SK-N-SH (cell line): ENCODE measurements around the gene TTN. TPM values are rescaled to one million over a fixed set of nuclear protein-coding genes. Genes with fewer than 3 reads are reported as not detected.

ENCODE experiments used
- CTCF ChIA-PET: fragments of 300-600, 350-600 bp; formaldehyde crosslinking; extraction: SDS; loops from one replicate; lab custom pipeline; 2021; lab: Yijun Ruan, JAX
- POLR2A ChIA-PET: fragments of 350-600 bp; sonication (Branson Sonifier 250); formaldehyde crosslinking; extraction: SDS; loops from one replicate; lab custom pipeline; 2020; ENCODE audit warnings: antibody characterized with exemption, inconsistent platforms; lab: Yijun Ruan, JAX
- DNase-seq: peaks from one replicate; pipeline ENCODE4 v3.0.0; 2012
- H2AFZ ChIP-seq: fragments of 200-600 bp; sonication (generic); 2 replicates; pipeline ENCODE4 v1.8.1; 2016; ENCODE audit warnings: antibody characterized with exemption, mild to moderate bottlenecking, low read depth
- H3F3A ChIP-seq: fragments of 200-600 bp; sonication (generic); replicated peaks from 2 replicates; pipeline ENCODE3; 2016; ENCODE audit warnings: antibody characterized with exemption, mild to moderate bottlenecking; ENCODE audit not compliant: insufficient read depth
- H3K27ac ChIP-seq, 2 experiments: fragments of 200-500 bp in 1 of 2; fragments of 200-600 bp in 1 of 2; sonication (Bioruptor generic) in 1 of 2; sonication (generic), shearing (Covaris generic) in 1 of 2; 2 replicates each; pipeline versions ENCODE4 v1.5.1 to v1.6.1; 2014 to 2016; ENCODE audit warnings: low read depth in 2 of 2, inconsistent platforms in 1 of 2, low read length in 1 of 2, mild to moderate bottlenecking in 1 of 2, mixed read lengths in 1 of 2
- H3K27me3 ChIP-seq: fragments of 200-600 bp; sonication (generic), shearing (Covaris generic); 2 replicates; pipeline ENCODE4 v1.6.1; 2016; ENCODE audit warnings: mixed run types; ENCODE audit not compliant: insufficient read depth
- H3K36me3 ChIP-seq, 2 experiments: fragments of 200-500 bp in 1 of 2; fragments of 200-600 bp in 1 of 2; sonication (Bioruptor generic) in 1 of 2; sonication (generic) in 1 of 2; replicated peaks in 1 of 2; 2 replicates each; pipeline versions ENCODE3 to v1.5.1; 2014 to 2016; ENCODE audit warnings: low read length in 1 of 2, mild to moderate bottlenecking in 1 of 2; ENCODE audit not compliant: insufficient read depth in 2 of 2, control insufficient read depth in 1 of 2
- H3K4me1 ChIP-seq, 2 experiments: fragments of 200-500 bp in 1 of 2; fragments of 200-600 bp in 1 of 2; sonication (Bioruptor generic) in 1 of 2; sonication (generic), shearing (Covaris generic) in 1 of 2; 2 replicates each; pipeline versions ENCODE4 v1.5.1 to v1.6.1; 2014 to 2016; ENCODE audit warnings: low read depth in 1 of 2, low read length in 1 of 2, mixed run types in 1 of 2; ENCODE audit not compliant: insufficient read depth in 2 of 2, control insufficient read depth in 1 of 2
- H3K4me2 ChIP-seq: fragments of 200-600 bp; sonication (generic), shearing (Covaris generic); 2 replicates; pipeline ENCODE4 v1.6.1; 2017; ENCODE audit warnings: mixed run types
- H3K4me3 ChIP-seq, 2 experiments: fragments of 200-500 bp in 1 of 2; fragments of 200-600 bp in 1 of 2; sonication (Bioruptor generic) in 1 of 2; sonication (generic), shearing (Covaris generic) in 1 of 2; 2 replicates each; pipeline versions ENCODE4 v1.5.1 to v1.8.1; 2014 to 2016; ENCODE audit warnings: low read depth in 2 of 2, inconsistent platforms in 1 of 2, low read length in 1 of 2, mild to moderate bottlenecking in 1 of 2, mixed read lengths in 1 of 2, moderate library complexity in 1 of 2
- H3K79me2 ChIP-seq: fragments of 200-600 bp; sonication (generic); 2 replicates; pipeline ENCODE4 v1.8.1; 2017; ENCODE audit warnings: mild to moderate bottlenecking; ENCODE audit not compliant: insufficient read depth
- H3K9ac ChIP-seq: fragments of 200-600 bp; sonication (generic); 2 replicates; pipeline ENCODE4 v1.6.1; 2017; ENCODE audit warnings: mixed run types
- H3K9me2 ChIP-seq: fragments of 200-600 bp; sonication (generic); 2 replicates; pipeline ENCODE4 v1.6.1; 2017; ENCODE audit warnings: mixed run types
- H3K9me3 ChIP-seq: fragments of 200-600 bp; sonication (generic); 2 replicates; pipeline ENCODE4 v1.6.1; 2017; ENCODE audit warnings: mixed run types, mild to moderate bottlenecking, moderate library complexity
- H4K20me1 ChIP-seq: fragments of 200-600 bp; sonication (generic); 2 replicates; pipeline ENCODE4 v1.6.1; 2017; ENCODE audit warnings: mild to moderate bottlenecking, mixed run types; ENCODE audit not compliant: insufficient read depth
- ELF1 ChIP-seq: IDR thresholded peaks from 2 replicates; pipeline ENCODE4 v1.4.0; 2012
- FOSL2 ChIP-seq: IDR thresholded peaks from 2 replicates; pipeline ENCODE4 v1.4.0; 2012; ENCODE audit warnings: low read depth, mild to moderate bottlenecking, moderate library complexity, borderline replicate concordance
- FOXM1 ChIP-seq: IDR thresholded peaks from 2 replicates; pipeline ENCODE4 v1.4.0; 2012; ENCODE audit warnings: low read depth, mild to moderate bottlenecking
- GABPA ChIP-seq: IDR thresholded peaks from 2 replicates; pipeline ENCODE4 v1.4.0; 2012; ENCODE audit warnings: low read depth, mild to moderate bottlenecking
- JUND ChIP-seq: IDR thresholded peaks from 2 replicates; pipeline ENCODE4 v1.4.0; 2012
- MEF2A ChIP-seq: IDR thresholded peaks from 2 replicates; pipeline ENCODE4 v1.4.0; 2012; ENCODE audit warnings: low read depth, borderline replicate concordance
- NFIC ChIP-seq: IDR thresholded peaks from 2 replicates; pipeline ENCODE4 v1.4.0; 2012; ENCODE audit warnings: borderline replicate concordance
- SIN3A ChIP-seq: IDR thresholded peaks from 2 replicates; pipeline ENCODE4 v1.6.1; 2012; ENCODE audit warnings: low read depth, mild to moderate bottlenecking, low read length, moderate library complexity, borderline replicate concordance
- SMC3 ChIP-seq: IDR thresholded peaks from 2 replicates; pipeline ENCODE4 v1.6.1; 2012; ENCODE audit warnings: low read depth, low read length, improper control_type of control experiment
- TCF12 ChIP-seq: IDR thresholded peaks from 2 replicates; pipeline ENCODE4 v1.4.0; 2012
- WGBS: methylation state at CpG from one replicate; pipeline ENCODE4 v1.1.6; 2017; ENCODE audit warnings: low lambda C conversion rate; 5-methylcytosine and 5-hydroxymethylcytosine counted together
- polyA plus RNA-seq, 3 experiments: library from polyadenylated mRNA; depleted of rRNA; stranded (reverse); fragments of >200 nt; gene quantifications; 2 replicates each; pipeline ENCODE4 v1.2.3, GENCODE V29; 2012
- TF ChIP-seq, protein P1 (sequence below): IDR thresholded peaks from 2 replicates; pipeline ENCODE4 v1.4.0; 2012; ENCODE audit warnings: low read depth
- TF ChIP-seq, protein P2 (sequence below): fragments of 150-350 bp; IDR thresholded peaks from 2 replicates; pipeline ENCODE4 v1.6.1; 2017; ENCODE audit warnings: antibody characterized with exemption, low read length, low read depth, borderline replicate concordance
- TF ChIP-seq, protein P3 (sequence below): IDR thresholded peaks from 2 replicates; pipeline ENCODE4; 2012
- TF ChIP-seq, protein P4 (sequence below): fragments of 150-350 bp; IDR thresholded peaks from 2 replicates; pipeline ENCODE4 v1.6.1; 2016; ENCODE audit warnings: mild to moderate bottlenecking, low read depth, low read length

Gene TTN
- polyA plus RNA-seq, 1 of the 3 experiments (the other 2 are of a cell fraction): 0.08 TPM

GRCh38 chr2:178846458-178846802 is 39.2 kb upstream of the TTN start:
- no peak overlapping the region for H3K9ac ChIP-seq
- POLR2A ChIA-PET: no interaction called here
- H3K4me1 ChIP-seq: peaks cover 7 to 12% of the 10 kb centered on the region in 2 experiments; a peak in 3 of 4 replicates
- no peaks in the 10 kb centered on the region for H3K36me3 ChIP-seq
- no peaks in the 10 kb centered on the region for H3F3A ChIP-seq
- no peak overlapping the region for H3K4me3 ChIP-seq
- CTCF ChIA-PET: no interaction called here
- H2AFZ ChIP-seq: no peak overlapping the region
- no peaks in the 10 kb centered on the region for H3K9me2 ChIP-seq
- peak overlapping the region in 1 of 2 experiments; percentile 48; a peak in 1 of 4 replicates for H3K27ac ChIP-seq
- no peaks in the 10 kb centered on the region for H3K9me3 ChIP-seq
- no peaks in the 10 kb centered on the region for H3K27me3 ChIP-seq
- 63% methylated on average over 2 of the region's 2 CpGs for WGBS
- TF ChIP-seq GABPA: no peak
- TF ChIP-seq, protein P1, sequence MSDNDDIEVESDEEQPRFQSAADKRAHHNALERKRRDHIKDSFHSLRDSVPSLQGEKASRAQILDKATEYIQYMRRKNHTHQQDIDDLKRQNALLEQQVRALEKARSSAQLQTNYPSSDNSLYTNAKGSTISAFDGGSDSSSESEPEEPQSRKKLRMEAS: no peak
- no peak for TF ChIP-seq ELF1
- TF ChIP-seq FOSL2: peak; percentile 45; the same call in 1 of the 2 replicates
- TF ChIP-seq MEF2A: no peak
- TF ChIP-seq SIN3A: no peak
- TF ChIP-seq NFIC: peak; percentile 38; the same call in 1 of the 2 replicates
- TF ChIP-seq, protein P2, sequence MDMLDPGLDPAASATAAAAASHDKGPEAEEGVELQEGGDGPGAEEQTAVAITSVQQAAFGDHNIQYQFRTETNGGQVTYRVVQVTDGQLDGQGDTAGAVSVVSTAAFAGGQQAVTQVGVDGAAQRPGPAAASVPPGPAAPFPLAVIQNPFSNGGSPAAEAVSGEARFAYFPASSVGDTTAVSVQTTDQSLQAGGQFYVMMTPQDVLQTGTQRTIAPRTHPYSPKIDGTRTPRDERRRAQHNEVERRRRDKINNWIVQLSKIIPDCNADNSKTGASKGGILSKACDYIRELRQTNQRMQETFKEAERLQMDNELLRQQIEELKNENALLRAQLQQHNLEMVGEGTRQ: no peak
- TF ChIP-seq SMC3: no peak
- TF ChIP-seq, protein P3, sequence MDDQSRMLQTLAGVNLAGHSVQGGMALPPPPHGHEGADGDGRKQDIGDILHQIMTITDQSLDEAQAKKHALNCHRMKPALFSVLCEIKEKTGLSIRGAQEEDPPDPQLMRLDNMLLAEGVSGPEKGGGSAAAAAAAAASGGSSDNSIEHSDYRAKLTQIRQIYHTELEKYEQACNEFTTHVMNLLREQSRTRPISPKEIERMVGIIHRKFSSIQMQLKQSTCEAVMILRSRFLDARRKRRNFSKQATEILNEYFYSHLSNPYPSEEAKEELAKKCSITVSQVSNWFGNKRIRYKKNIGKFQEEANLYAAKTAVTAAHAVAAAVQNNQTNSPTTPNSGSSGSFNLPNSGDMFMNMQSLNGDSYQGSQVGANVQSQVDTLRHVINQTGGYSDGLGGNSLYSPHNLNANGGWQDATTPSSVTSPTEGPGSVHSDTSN: 0 out of 2 replicates have a peak, but pooled peaks have one; percentile 7
- TF ChIP-seq FOXM1: no peak
- peak; percentile 56 for TF ChIP-seq JUND
- TF ChIP-seq, protein P4, sequence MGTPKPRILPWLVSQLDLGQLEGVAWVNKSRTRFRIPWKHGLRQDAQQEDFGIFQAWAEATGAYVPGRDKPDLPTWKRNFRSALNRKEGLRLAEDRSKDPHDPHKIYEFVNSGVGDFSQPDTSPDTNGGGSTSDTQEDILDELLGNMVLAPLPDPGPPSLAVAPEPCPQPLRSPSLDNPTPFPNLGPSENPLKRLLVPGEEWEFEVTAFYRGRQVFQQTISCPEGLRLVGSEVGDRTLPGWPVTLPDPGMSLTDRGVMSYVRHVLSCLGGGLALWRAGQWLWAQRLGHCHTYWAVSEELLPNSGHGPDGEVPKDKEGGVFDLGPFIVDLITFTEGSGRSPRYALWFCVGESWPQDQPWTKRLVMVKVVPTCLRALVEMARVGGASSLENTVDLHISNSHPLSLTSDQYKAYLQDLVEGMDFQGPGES: no peak
- TF ChIP-seq TCF12: 0 out of 2 replicates have a peak, but pooled peaks have one; percentile 20
- DNase-seq: no peak
- peak overlapping the region; percentile 38; the same call in 1 of the 2 replicates for H3K4me2 ChIP-seq
- no peaks in the 10 kb centered on the region for H4K20me1 ChIP-seq
- no peaks in the 10 kb centered on the region for H3K79me2 ChIP-seq
